Measurements from ENCODE around the gene ATP10D.
"Not testable (repeated sequence)": the region's sequence is repeated elsewhere in the genome, so short reads cannot be mapped to it uniquely, and the experiment has no call there.

ATP10D gene

DNA sequence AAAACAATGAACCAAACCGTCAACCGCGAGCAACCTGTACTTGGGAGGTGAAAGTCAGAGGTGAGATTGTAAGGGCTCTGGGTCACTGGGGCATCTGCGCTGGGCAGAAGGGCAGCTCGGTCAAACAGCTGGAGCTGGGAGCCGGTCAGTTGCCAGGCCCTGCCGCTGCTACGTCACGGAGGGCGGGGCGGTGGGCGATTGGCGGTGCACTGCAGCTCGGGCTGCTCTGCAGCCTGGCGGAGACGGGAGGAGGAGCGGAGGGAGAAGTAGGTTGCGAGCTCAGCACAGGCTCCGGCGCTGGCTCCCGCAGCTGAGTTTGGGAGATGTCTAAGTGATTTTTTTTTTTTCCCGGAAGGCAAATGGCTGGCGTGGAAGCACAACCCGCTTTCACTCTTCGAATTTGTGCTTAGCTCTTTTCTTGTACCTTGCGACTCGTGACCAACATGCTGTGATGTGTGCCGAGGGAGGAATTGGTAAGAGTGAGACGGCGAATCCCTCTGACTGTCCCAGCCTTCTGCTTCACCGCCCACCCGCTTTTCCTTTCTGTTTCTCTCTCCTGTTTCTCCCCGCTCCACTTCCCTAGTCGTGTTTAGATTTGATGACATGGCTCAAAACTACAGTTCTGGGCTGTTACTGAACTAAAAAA is at the start of gene ATP10D:
TSS of gene ATP10D (plus strand) at position 229 of the 646 bp plus-strand sequence. CDS start 27,266 bp downstream, outside the sequence.
- DNase-seq (ENCODE audit: low spot score) = peak; percentile 99

DNA sequence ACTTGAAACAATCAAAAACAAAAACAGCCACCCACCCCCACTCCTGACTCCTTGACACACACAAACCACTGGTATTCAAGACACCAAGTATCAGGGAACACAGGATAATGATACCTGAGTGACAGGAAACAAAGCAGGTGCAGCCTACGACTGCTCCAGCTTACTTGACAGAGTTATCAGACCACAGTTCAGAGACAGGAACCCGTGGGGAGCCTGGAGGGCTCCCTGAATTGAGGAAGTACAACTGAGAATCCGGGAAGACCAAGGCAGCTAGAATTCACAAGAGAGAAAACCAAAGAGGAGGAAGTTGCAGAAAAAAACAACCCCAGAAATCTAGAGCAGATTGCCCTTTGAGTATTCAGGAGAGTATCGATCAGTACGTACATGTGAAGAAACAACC is 42.1 kb upstream of the ATP10D start:
- peak; percentile 33 for DNase-seq (ENCODE audit: low spot score)

DNA sequence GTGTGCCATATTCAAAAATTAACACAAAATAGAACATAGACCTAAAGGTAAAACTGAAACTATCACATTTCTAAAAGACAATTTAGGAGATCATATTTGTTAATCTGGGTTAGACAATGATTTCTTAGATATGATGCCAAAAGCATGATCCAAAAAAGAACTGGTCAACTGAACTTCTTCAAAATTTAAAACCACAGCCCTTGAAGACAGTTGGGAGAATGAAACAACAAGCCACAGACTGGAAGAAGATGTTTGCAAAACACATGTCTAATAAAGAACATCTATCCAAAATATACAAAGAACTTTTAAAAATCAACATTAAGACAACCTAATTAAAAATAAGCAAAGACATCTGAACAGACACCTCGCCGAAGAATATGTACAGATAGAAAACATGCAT is 41.0 kb upstream of the ATP10D start:
- no peak for DNase-seq (ENCODE audit: low spot score)

DNA sequence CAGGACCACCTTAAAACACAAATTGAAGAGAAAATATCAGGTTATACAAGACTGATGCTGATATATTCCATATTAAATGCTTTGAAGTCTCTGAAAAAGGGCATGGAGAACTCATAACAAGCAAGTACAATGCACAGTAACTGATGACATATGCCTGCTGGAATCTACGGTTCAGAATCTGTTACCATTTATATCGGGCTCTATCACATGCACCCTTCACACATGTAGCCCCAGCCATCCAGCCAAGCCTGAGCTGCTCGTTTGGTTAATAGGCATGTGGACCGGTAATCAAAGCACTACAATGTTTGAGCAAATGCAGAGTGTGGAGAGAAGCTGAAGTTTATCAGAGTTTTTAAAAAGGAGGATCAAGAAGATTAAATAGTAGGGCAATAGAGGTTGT is 33.4 kb upstream of the ATP10D start:
- DNase-seq (ENCODE audit: low spot score) = no peak

GRCh38 chr4:47462799-47463234 is 22.3 kb upstream of the ATP10D start:
- peak; percentile 23 for DNase-seq (ENCODE audit: low spot score)

DNA sequence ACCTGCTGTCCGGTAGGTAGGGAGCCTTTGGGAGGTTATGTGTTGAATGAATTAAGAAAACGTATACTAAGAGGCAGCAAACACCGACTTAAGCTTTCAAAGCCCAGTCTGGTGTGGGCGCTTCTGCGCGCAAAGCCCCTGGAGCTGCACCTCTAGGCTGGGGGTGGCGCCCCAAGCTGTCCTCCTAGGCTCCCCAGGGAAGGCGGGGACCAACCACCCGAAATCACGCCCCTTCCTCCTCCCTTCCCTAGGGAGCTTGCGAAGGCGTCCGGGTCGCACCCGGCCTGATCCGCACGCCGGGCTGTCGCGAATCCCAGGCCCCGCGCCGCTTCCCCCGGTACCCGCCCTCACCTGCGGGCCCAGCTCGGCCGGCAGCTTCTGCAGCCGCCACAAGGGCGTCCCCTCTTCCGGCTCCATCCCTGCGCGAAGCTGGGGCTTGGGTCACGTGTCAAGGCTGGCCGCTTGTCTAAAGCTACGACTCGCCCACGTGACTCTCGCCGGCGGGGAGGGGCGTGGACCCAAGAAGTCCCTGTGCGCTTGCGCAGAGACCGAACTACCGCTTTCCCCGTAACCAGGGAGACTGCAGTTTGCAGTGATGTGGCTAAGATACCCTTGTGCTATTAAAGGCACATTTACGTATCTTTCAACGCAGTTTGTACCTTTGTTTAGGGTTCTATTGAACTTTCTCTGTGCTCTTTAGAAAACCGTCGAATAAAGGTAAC is 21.7 kb upstream of the ATP10D start, which contains the start of gene COMMD8:
TSS of gene COMMD8 (minus strand) at position 468 of the 722 bp plus-strand sequence. CDS start at position 417, 51 bp downstream.
- peak; percentile 99 for DNase-seq (ENCODE audit: low spot score)

DNA sequence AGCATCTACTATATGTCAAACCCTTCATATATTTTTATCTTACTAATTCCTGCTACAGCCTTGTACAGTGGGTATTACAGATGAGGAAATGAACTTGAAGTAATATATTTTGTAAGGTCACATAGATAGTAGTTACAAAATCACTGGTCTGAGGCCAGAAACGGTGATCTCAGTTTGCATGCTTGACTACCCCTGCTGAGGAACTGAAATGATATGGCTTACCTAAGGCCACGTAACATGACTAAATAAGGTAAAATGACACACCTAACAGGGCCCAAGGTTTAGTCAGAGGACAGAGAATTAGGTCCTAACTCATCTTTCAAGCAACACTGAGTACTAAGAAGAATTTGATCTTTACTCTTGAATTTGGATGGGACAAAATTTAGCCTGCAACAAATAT is 20.1 kb upstream of the ATP10D start:
- DNase-seq (ENCODE audit: low spot score) = no peak

- DNase-seq (ENCODE audit: low spot score) = no peak
These were observed 18.9 kb upstream of the ATP10D start for GRCh38 chr4:47466056-47466785.

- no peak for DNase-seq (ENCODE audit: low spot score)
These were observed 16.2 kb upstream of the ATP10D start for GRCh38 chr4:47468706-47469365.

GRCh38 chr4:47469951-47470350 is 15.1 kb upstream of the ATP10D start:
- DNase-seq (ENCODE audit: low spot score) = no peak

- DNase-seq (ENCODE audit: low spot score) = no peak
These were observed 14.0 kb upstream of the ATP10D start for GRCh38 chr4:47471064-47471463.

- DNase-seq (ENCODE audit: low spot score) = no peak
These were observed 13.5 kb upstream of the ATP10D start for GRCh38 chr4:47471591-47471990.

- no peak for DNase-seq (ENCODE audit: low spot score)
These were observed 11.8 kb upstream of the ATP10D start for GRCh38 chr4:47473141-47473750.

- DNase-seq (ENCODE audit: low spot score) = no peak
These were observed 10.3 kb upstream of the ATP10D start for GRCh38 chr4:47474799-47475198.

DNA sequence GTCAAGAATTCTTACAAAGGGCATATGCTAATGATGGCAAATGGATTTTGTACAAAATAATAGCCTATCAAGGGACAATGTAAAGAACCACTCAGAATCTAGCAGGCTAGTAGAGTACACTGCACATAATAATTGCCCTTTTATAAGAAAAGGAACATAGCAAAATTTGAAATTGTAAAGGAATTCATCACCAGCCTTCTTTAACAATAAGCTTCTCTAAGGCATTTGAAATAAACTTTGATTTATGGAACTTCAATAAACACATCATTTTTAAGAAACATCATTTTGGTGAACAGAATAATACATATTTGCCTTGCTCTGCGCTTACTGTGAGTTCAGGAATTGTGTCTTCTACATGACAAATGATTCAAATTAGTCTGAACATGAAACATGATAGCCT is 9.7 kb upstream of the ATP10D start:
- DNase-seq (ENCODE audit: low spot score) = no peak

GRCh38 chr4:47478804-47479203 is 6.3 kb upstream of the ATP10D start:
- DNase-seq (ENCODE audit: low spot score) = no peak

DNA sequence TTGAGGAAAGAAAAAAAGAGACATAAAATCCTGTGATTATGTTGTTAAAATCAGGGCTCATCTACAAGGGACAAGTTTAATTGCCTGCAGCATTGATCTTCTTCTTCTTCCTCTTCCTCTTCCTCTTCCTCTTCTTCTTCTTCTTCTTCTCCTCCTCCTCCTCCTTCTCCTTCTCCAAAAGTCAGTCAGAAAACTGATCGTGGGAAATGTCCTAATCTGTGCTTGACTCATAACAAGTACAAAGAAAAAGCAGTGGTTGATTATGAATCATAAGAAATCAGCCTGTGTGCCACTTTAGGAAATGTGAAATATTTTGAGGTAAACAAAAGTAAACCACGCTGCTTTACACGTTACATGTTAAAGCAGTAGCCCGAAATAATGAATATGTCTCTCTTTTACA is 2.7 kb upstream of the ATP10D start:
- DNase-seq (ENCODE audit: low spot score) = no peak

- no peak for DNase-seq (ENCODE audit: low spot score)
These were observed 1.3 kb upstream of the ATP10D start for GRCh38 chr4:47483745-47484144.

DNA sequence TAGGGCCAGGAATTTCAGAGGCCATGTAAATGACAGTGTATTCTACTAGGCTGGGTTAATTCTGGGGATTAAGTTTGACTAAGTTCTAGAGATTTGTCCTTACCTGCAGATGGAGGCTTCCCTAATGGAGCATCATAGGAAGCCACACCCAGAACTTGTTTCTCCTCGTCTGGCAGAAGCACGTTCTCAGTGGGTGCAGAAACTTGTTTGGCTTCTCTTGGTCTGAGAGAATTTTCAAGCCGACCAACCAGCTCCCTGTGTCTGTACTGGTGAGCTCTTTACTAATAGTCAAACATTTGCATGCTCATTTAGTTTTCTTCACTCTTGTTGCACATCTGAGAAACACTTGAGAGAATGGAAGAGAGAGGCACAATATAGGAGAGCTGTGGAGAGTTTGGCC is 907 bp upstream of the ATP10D start:
- no peak for DNase-seq (ENCODE audit: low spot score)

DNA sequence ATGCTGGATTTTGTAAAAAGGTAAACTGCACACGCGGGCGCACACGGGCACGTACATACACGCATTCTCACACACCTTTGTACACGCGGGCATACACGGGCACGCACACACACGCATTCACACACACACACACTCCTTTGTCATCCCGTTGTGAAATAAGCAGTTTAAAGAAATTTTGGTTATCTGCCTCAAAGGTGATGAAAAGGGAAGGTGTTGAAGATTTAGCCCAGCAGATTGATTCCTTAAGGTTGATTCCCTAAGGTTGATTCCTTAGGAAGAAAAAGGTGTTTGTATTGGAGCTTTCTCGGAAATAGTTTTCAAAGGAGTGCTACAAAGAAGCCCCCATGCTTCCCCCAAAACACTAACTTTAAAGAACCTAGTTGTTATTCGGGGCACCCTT is 693 bp downstream of the ATP10D start:
- no peak for DNase-seq (ENCODE audit: low spot score)

- DNase-seq (ENCODE audit: low spot score) = no peak
These were observed 1.2 kb downstream of the ATP10D start for GRCh38 chr4:47486231-47486673.

DNA sequence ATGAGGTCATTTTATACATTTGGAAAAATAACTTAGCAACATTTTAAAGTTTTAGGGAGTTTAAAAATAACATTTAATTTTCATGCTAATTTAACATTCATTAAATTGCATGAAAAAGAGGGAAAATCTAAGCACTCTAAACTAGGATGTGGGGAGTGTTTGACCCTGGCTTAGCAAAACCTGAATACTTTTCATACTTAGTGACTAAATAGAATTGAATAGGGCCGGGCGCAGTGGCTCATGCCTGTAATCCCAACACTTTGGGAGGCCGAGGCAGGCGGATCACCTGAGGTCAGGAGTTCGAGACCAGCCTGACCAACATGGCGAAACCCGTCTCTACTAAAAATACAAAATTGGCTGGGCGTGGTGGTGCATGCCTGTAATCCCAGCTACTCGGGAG is 1.7 kb downstream of the ATP10D start:
- DNase-seq (ENCODE audit: low spot score) = not testable (repeated sequence)
